HUES6 (cell line): ENCODE measurements around the gene XPR1.

ENCODE experiments used
- H3K27ac ChIP-seq: 2 replicates; pipeline ENCODE4 v1.7.0; 2013; ENCODE audit warnings: low read depth, mild to moderate bottlenecking, low read length, inconsistent platforms
- H3K27me3 ChIP-seq: 2 replicates; pipeline ENCODE4 v1.6.1; 2013; ENCODE audit warnings: low read length; ENCODE audit not compliant: control insufficient read depth, insufficient read depth
- H3K36me3 ChIP-seq: 2 replicates; pipeline ENCODE4 v1.6.1; 2013; ENCODE audit warnings: low read length; ENCODE audit not compliant: control insufficient read depth, insufficient read depth
- H3K4me1 ChIP-seq: 2 replicates; pipeline ENCODE4 v1.6.1; 2013; ENCODE audit warnings: low read length; ENCODE audit not compliant: control insufficient read depth, insufficient read depth
- H3K4me3 ChIP-seq: 2 replicates; pipeline ENCODE4 v1.5.1; 2013; ENCODE audit warnings: low read depth, low read length
- H3K9ac ChIP-seq: one replicate; pipeline ENCODE4 v1.6.1; 2013; ENCODE audit warnings: mild to moderate bottlenecking, low read length
- H3K9me3 ChIP-seq: 2 replicates; pipeline ENCODE4 v1.6.1; 2013; ENCODE audit warnings: low read depth, low read length; ENCODE audit not compliant: control insufficient read depth, insufficient read depth

XPR1 gene

DNA sequence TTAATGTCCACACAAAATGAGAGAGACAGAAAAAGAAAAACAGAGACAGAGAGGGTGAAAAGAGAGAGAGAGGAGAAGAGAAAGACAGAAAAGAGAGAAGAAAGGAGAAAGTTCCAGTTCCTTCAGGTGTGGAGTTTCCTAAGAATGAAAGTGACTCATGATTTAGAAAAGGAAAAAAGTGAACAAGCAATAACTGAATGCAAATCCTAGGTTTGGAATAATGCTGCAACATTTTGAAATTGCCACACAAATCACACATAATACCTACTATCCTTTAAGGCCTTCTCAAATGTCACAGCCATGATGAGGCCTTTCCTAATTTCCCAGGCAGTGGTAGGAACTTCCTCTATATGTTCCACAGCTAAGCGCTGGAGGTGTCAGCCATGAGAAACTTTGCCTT is 31.5 kb upstream of the XPR1 start:
- Histone ChIP-seq H3K4me1 (no peaks in the 10 kb centered on the region), H3K27ac (no peak overlapping the region), H3K36me3 (no peaks in the 10 kb centered on the region), H3K27me3 (no peaks in the 10 kb centered on the region; the same call in 1 of the 2 replicates), H3K9me3 (no peaks in the 10 kb centered on the region), H3K4me3 (no peak overlapping the region), H3K9ac (no peak overlapping the region)

DNA sequence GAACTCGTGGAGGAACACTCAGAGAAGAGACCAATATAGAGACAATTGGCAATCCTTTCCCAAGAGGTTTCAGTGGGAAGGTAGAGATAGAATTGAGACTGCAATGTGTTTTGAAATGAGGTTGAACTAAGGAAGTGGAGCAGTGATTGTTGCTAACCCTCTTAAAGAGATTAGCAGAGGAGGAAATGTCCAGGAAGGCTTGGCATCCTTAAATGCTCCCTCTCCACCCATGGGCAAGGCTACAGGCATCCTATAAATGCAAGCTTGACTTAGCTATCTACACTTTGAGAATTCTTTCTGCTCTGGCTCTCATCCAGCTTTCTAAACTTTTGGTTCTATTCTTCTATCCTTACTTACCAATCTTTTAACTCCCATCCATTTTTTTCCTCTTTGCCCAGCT is 30.3 kb upstream of the XPR1 start:
- no peak overlapping the region for H3K9ac ChIP-seq

DNA sequence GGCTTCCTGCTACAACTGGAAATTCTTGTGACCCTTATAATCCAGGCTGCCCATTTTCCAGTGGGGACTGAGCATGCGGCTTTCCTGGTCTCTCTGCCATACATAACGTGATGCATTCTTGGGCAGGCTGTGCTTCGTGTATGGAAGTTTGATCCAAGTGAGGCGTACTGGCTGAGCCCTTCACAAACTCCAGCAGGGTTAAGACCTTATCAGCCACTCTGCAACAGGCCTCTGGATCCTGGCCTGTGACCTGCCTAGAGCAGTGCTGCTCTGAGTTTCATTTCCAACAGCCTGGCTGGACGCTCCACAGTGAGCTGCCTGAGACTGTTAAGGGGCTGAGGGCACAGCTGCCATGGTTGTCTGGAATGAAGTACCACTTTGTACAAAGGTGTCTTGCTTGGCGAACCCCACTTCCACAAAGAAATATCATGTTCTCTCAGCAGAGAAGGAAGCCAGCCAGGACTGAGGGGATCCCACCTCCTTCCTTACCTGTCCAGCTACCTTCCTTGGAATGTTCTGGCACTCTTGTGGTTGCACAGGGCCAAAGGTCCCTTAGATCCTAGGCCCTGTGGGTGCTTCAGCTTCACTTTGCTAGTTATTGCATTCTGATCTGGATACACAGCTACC is 28.5 kb upstream of the XPR1 start:
- Histone ChIP-seq H3K4me1 (no peaks in the 10 kb centered on the region; the same call in 1 of the 2 replicates), H3K9ac (no peak overlapping the region), H3K9me3 (no peaks in the 10 kb centered on the region), H3K36me3 (no peaks in the 10 kb centered on the region), H3K4me3 (no peak overlapping the region), H3K27ac (no peak overlapping the region), H3K27me3 (no peaks in the 10 kb centered on the region; the same call in 1 of the 2 replicates)

More for the DNA sequence above, 30.3 kb upstream of the XPR1 start:
- Histone ChIP-seq H3K27me3 (no peaks in the 10 kb centered on the region; the same call in 1 of the 2 replicates), H3K36me3 (no peaks in the 10 kb centered on the region), H3K27ac (no peak overlapping the region), H3K4me1 (no peaks in the 10 kb centered on the region; the same call in 1 of the 2 replicates), H3K4me3 (no peak overlapping the region), H3K9me3 (no peaks in the 10 kb centered on the region)

DNA sequence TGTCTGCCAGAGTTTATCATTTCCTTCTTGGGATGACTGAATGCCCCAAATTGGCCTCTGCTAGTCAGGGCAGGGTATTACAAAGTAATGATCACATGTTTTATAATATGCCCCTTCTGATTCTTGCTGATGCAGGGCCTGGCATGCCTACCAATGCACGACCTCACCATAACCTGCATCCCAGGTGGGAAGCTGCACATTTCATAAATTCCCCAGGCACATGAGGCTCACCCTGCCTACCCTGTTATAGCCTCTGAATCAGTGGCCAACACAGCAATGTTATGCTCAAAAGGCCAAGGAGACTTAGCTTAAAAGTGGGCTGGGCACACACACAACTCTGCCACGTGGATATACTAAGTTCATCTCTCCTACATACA is 28.0 kb upstream of the XPR1 start:
- H3K9me3 ChIP-seq: no peaks in the 10 kb centered on the region
- H3K27me3 ChIP-seq: no peaks in the 10 kb centered on the region; the same call in 1 of the 2 replicates
- H3K36me3 ChIP-seq: no peaks in the 10 kb centered on the region
- no peak overlapping the region for H3K9ac ChIP-seq
- H3K4me3 ChIP-seq: no peak overlapping the region
- H3K27ac ChIP-seq: no peak overlapping the region
- H3K4me1 ChIP-seq: no peaks in the 10 kb centered on the region; the same call in 1 of the 2 replicates

DNA sequence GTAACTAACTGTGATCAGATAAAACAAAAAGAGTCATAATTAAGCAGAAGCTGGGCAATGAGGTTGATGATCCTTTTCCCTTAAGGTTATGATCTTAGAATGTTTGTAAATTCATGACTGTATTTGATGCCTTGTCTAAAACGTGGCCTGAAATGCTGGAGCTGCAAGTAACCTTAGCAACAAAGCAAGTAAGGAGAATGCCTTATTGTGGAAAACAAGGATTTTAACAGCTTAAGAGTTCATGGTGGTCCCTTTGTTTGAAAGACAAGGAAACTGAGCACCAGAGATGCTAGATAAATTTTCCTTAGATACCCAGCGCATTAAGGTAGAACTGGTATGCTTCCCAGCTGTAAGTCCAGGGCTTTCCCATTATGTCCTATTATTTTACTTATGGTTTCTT is 25.7 kb upstream of the XPR1 start:
- Histone ChIP-seq H3K9me3 (no peaks in the 10 kb centered on the region), H3K4me1 (peaks cover 12% of the 10 kb centered on the region), H3K36me3 (no peaks in the 10 kb centered on the region), H3K27me3 (no peaks in the 10 kb centered on the region), H3K27ac (no peak overlapping the region), H3K9ac (no peak overlapping the region), H3K4me3 (no peak overlapping the region)

DNA sequence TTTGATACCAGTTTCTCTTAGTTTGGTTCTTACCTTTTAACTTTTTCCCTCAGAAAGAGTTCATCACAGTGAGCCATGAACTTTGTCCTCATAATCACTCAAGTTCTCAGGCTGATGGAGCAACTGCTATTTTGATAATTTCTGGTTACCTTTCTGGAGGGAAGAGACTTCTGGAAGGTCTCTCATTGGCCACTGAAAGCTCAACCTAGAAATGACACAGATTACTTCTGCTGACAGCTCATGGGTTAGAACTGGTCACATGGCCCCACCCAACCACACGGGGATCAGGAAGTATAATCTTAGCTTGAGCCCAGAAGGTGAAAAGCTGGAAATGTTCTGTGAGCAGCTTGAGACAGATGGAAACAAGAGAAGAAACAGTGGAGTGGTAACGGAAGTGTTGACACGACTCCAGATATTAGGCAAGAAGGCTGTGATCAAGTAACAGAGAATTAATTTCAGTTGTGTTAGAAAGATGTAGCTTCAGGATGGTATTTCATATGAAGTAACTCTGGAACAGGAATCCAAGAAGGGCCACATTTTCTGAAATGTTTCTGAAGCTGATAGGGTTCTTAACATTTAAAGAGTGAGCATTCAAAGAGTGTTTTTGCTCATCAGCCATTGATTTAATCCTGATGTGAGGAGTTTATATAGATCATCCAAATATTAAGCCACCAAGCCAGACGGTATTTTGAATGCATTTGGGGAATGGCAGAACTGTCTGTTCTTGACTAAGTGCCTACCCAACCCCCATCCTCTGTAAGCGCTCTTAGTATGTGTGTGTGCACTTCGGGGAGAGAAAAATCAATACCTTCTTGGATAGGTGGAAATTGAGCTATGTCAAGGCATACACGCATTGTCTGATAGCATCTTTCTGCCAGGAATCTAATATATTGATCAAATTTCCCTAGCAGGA is 21.9 kb upstream of the XPR1 start:
- H3K9ac ChIP-seq: no peak overlapping the region
- H3K36me3 ChIP-seq: no peaks in the 10 kb centered on the region
- no peak overlapping the region for H3K27ac ChIP-seq
- no peaks in the 10 kb centered on the region for H3K9me3 ChIP-seq
- peaks cover 12% of the 10 kb centered on the region for H3K4me1 ChIP-seq
- no peak overlapping the region for H3K4me3 ChIP-seq
- H3K27me3 ChIP-seq: no peaks in the 10 kb centered on the region

DNA sequence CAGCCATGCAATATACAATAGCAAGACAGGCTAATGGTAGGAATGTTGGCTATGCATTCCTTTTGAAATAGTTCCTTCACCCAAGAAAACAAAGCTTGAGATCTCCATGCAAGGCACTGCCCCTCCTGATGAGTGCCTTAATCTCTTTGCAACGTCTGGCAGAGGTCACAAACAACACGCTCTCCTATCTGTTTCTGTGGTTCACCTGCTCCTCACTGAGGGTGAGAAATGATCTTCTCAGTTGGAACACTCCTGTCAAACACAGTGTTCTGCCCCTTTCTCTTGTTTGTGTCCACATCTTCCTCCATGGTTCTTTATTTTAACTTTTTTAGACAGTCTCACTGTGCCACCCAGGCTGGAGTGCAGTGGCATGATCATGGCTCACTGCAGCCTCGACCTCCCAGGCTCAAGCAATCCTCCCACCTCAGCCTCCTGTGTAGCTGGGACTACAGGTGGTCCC is 21.2 kb upstream of the XPR1 start:
- Histone ChIP-seq H3K4me3 (no peak overlapping the region), H3K27ac (no peak overlapping the region), H3K36me3 (no peaks in the 10 kb centered on the region), H3K4me1 (peaks cover 12% of the 10 kb centered on the region), H3K27me3 (no peaks in the 10 kb centered on the region), H3K9ac (no peak overlapping the region), H3K9me3 (no peaks in the 10 kb centered on the region)

DNA sequence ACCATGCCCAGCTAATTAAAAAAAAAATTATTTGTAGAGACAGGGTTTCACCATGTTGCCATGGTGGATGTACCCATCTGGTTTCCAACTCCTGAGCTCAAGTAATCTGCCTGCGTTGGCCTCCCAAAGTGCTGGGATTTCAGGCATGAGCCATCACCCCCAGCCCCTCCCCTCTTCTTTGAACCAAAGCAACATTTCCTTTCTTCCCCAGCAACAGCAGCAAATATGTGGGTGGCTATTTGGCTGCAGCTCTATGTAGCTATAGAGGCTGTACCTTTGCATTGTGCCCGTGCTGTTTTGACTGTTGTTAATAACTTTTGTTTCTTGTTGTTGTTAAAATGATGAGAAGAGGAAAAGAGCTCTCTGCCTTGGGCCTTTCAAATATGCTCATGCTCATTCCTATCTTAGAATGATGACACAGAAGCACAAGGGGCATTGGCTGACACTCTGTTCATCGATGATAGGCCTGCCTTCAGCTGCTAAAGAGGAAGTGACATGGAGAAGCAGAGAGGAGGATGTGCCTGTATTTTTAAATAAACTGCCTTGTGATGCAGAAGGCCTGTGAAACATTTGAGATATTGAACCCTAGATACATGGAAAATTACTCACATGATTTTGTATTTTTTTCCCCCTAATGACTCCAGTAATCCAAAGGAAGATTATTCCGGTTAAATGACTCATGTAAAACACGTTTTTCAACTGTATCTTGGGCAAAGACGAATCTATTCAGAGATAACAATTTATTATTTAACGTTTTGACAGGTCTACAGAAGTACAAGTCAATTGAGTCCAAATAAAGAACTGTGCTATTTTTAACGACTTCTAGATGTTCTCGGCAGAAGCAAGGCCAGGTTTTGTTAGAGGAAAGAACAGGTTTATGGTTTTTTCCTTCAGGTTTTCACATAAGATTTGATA is 20.5 kb upstream of the XPR1 start:
- Histone ChIP-seq H3K27ac (no peak overlapping the region), H3K9me3 (no peaks in the 10 kb centered on the region), H3K9ac (no peak overlapping the region)

DNA sequence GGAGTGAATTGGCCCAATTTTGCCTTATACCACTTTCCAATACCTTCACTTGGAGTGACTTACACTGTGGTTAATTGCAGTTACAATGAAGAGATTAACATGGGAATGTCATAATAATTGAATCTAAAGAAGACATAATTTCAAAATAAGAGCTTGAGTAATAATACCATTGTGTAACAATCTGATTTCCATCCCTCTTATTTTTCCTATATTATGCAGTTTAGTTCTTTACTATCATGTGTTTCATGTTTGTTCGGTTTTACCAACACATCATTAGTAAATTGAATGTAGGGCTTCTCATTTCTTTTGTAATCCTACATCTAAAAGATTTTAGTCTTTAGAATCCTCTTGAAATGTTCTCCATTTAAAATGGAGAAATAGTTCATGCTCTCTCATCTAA is 19.2 kb upstream of the XPR1 start:
- Histone ChIP-seq H3K9ac (no peak overlapping the region), H3K4me3 (no peak overlapping the region), H3K27me3 (no peaks in the 10 kb centered on the region), H3K4me1 (peaks cover 12% of the 10 kb centered on the region), H3K36me3 (no peaks in the 10 kb centered on the region), H3K9me3 (no peaks in the 10 kb centered on the region), H3K27ac (no peak overlapping the region)

More for the DNA sequence above, 20.5 kb upstream of the XPR1 start:
- Histone ChIP-seq H3K27me3 (no peaks in the 10 kb centered on the region), H3K4me1 (peaks cover 12% of the 10 kb centered on the region), H3K36me3 (no peaks in the 10 kb centered on the region), H3K4me3 (no peak overlapping the region)

DNA sequence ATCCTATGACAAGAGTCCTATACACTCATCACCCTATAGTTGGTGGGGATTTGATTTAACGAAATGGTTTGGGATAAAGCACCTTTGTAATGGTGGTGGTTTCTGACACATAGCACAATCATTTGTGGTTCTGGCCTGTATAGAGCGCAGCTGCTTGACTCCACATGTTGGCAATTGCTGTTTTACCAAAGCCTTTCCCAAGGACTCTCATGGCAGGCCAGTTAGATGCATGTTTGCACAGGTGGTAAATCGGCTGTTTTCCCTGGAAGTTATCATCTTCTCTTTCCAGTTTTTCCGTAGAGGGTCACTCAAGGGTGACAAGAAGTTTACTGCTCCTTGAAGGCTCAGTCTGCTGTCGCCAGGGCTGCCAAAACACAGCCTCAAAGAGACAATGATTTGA is 17.1 kb upstream of the XPR1 start:
- no peak overlapping the region for H3K27ac ChIP-seq
- no peaks in the 10 kb centered on the region for H3K27me3 ChIP-seq
- peaks cover 11% of the 10 kb centered on the region for H3K4me1 ChIP-seq
- no peaks in the 10 kb centered on the region for H3K36me3 ChIP-seq
- no peak overlapping the region for H3K4me3 ChIP-seq
- H3K9ac ChIP-seq: no peak overlapping the region
- no peaks in the 10 kb centered on the region for H3K9me3 ChIP-seq
